Keratinocyte (primary cell): ENCODE results near the gene WFDC1. TPM values are rescaled to one million over a fixed set of nuclear protein-coding genes. Genes with fewer than 3 reads are reported as not detected.

Experiments
- DNase-seq: peaks from one replicate; pipeline ENCODE4 v3.0.0-alpha.2; 2011; ENCODE audit warnings: low read depth, missing footprints, low spot score
- FAIRE-seq: peaks from 2 replicates; lab custom pipeline; 2011; peaks lifted over from hg19 to GRCh38; lab: Jason Lieb, UNC
- H2AFZ ChIP-seq: 2 replicates; pipeline ENCODE4 v1.6.0; 2012; ENCODE audit warnings: low read length, control low read depth, inconsistent platforms; ENCODE audit not compliant: control insufficient read depth
- H3K27ac ChIP-seq: 2 replicates; pipeline ENCODE4 v1.5.1; 2011; ENCODE audit warnings: low read length; ENCODE audit not compliant: control insufficient read depth, insufficient read depth
- H3K27me3 ChIP-seq: 3 replicates; pipeline ENCODE4 v1.6.0; 2011; ENCODE audit warnings: low read length; ENCODE audit not compliant: control insufficient read depth, insufficient read depth; ENCODE audit errors: extremely low read depth
- H3K36me3 ChIP-seq, 2 experiments: 2 replicates in 1 of 2; 3 replicates in 1 of 2; pipeline ENCODE4 v1.5.1; 2011; ENCODE audit warnings: low read length in 2 of 2, mild to moderate bottlenecking in 1 of 2; ENCODE audit not compliant: control insufficient read depth in 2 of 2, insufficient read depth in 2 of 2; ENCODE audit errors: extremely low read depth in 1 of 2
- H3K4me1 ChIP-seq: 3 replicates; pipeline ENCODE4 v1.5.1; 2011; ENCODE audit warnings: low read length; ENCODE audit not compliant: control insufficient read depth, insufficient read depth; ENCODE audit errors: extremely low read depth
- H3K4me2 ChIP-seq: 3 replicates; pipeline ENCODE4 v1.6.0; 2011; ENCODE audit warnings: low read depth, low read length; ENCODE audit not compliant: control insufficient read depth, insufficient read depth; ENCODE audit errors: extremely low read depth
- H3K4me3 ChIP-seq, 3 experiments: fragments of 200-600 bp in 1 of 3; sonication (generic) in 1 of 3; 2 replicates in 2 of 3; 3 replicates in 1 of 3; pipeline ENCODE4 v1.5.1; 2011 to 2016; ENCODE audit warnings: low read length in 3 of 3, mild to moderate bottlenecking in 3 of 3, control low read depth in 2 of 3, inconsistent platforms in 1 of 3, low read depth in 1 of 3, mixed read lengths in 1 of 3, mixed run types in 1 of 3, moderate library complexity in 1 of 3; ENCODE audit not compliant: control insufficient read depth in 2 of 3, insufficient read depth in 2 of 3; ENCODE audit errors: extremely low read depth in 1 of 3
- H3K79me2 ChIP-seq: 2 replicates; pipeline ENCODE4 v1.6.0; 2012; ENCODE audit warnings: low read length; ENCODE audit not compliant: control insufficient read depth, insufficient read depth
- H3K9ac ChIP-seq: 3 replicates; pipeline ENCODE4 v1.6.0; 2011; ENCODE audit warnings: low read length; ENCODE audit not compliant: control insufficient read depth, insufficient read depth; ENCODE audit errors: extremely low read depth
- H3K9me1 ChIP-seq: 3 replicates; pipeline ENCODE4 v1.6.0; 2011; ENCODE audit warnings: low read length; ENCODE audit not compliant: control insufficient read depth, insufficient read depth; ENCODE audit errors: extremely low read depth
- H3K9me3 ChIP-seq: 2 replicates; pipeline ENCODE4 v1.5.1; 2012; ENCODE audit warnings: low read depth, low read length; ENCODE audit not compliant: control insufficient read depth
- H4K20me1 ChIP-seq: 3 replicates; pipeline ENCODE4 v1.6.0; 2011; ENCODE audit warnings: low read length; ENCODE audit not compliant: control insufficient read depth, insufficient read depth; ENCODE audit errors: extremely low read depth
- CTCF ChIP-seq, 3 experiments: IDR thresholded peaks in 1 of 3; conservative IDR thresholded peaks in 1 of 3; optimal IDR thresholded peaks in 1 of 3; 2 replicates in 2 of 3; 3 replicates in 1 of 3; pipeline versions ENCODE3 to v1.5.1; 2011; ENCODE audit warnings: low read length in 3 of 3, mild to moderate bottlenecking in 3 of 3, moderate library complexity in 2 of 3, control low read depth in 1 of 3, inconsistent platforms in 1 of 3; ENCODE audit not compliant: insufficient read depth in 2 of 3; ENCODE audit errors: extremely low read depth in 1 of 3
- EZH2 ChIP-seq: IDR thresholded peaks from one replicate; pipeline ENCODE4 v1.6.1; 2012; ENCODE audit warnings: inconsistent platforms, mild to moderate bottlenecking, low read length, moderate library complexity
- dilution Hi-C: fragments of 300-500 bp; cut with MboI; formaldehyde crosslinking; loops from one replicate; pipeline ENCODE4 v1.7.0; 2020; ENCODE audit warnings: low sequenced_read_pairs; ENCODE audit not compliant: extremely low pct_ligation_motif_present
- polyA plus RNA-seq, 5 experiments: library from polyadenylated mRNA; depleted of rRNA in 3 of 5; stranded (reverse) in 3 of 5; stranded (forward) in 1 of 5; unstranded in 1 of 5; fragments of >200 nt; gene quantifications; 1 replicate in 1 of 5; 2 replicates in 3 of 5; 3 replicates in 1 of 5; pipeline versions ENCODE4 v1.2.1 to v1.2.3, GENCODE V29; 2011 to 2012; ENCODE audit warnings: missing spikeins in 2 of 5, low read depth in 1 of 5, low replicate concordance in 1 of 5

The WFDC1 gene
- polyA plus RNA-seq, 1 donor (not counting 4 experiments of a cell fraction or from before 2014, with no cell fraction given), result not detected

GRCh38 chr16:84327926-84328505 lies 33.3 kb downstream of the WFDC1 start:
- Histone ChIP-seq H3K36me3 (no peaks in the 10 kb centered on the region), H3K9me1 (no peaks in the 10 kb centered on the region), H3K27ac (no peak overlapping the region), H3K4me2 (no peak overlapping the region), H4K20me1 (no peaks in the 10 kb centered on the region), H3K9me3 (no peaks in the 10 kb centered on the region), H2AFZ (no peak overlapping the region), H3K27me3 (peaks cover 4% of the 10 kb centered on the region), H3K79me2 (no peaks in the 10 kb centered on the region), H3K4me3 (no peak overlapping the region), H3K9ac (no peak overlapping the region), H3K4me1 (peaks cover 8% of the 10 kb centered on the region)
- FAIRE-seq (no peak), DNase-seq (no peak)
- dilution Hi-C loops, result no loop called here
- TF ChIP-seq CTCF (optimal IDR thresholded peaks at IDR 0.05 in 1 of 3, IDR thresholded peaks at IDR 0.05 in 1 of 3, conservative IDR thresholded peaks at IDR 0.05 in 1 of 3; ENCODE audit: extremely low read depth in 1 of 3, insufficient read depth in 2 of 3, low read length in 3 of 3), result no peak
- TF ChIP-seq EZH2, result no peak

- H3K27me3 ChIP-seq, result peaks cover 4% of the 10 kb centered on the region
- dilution Hi-C loops, result no loop called here
- no peak overlapping the region for H3K9ac ChIP-seq
- no peaks in the 10 kb centered on the region for H3K9me1 ChIP-seq
- no peak overlapping the region for H3K4me3 ChIP-seq
- no peak for TF ChIP-seq CTCF (optimal IDR thresholded peaks at IDR 0.05 in 1 of 3, IDR thresholded peaks at IDR 0.05 in 1 of 3, conservative IDR thresholded peaks at IDR 0.05 in 1 of 3; ENCODE audit: extremely low read depth in 1 of 3, insufficient read depth in 2 of 3, low read length in 3 of 3)
- TF ChIP-seq EZH2, result no peak
- H2AFZ ChIP-seq, result no peak overlapping the region
- no peak overlapping the region for H3K27ac ChIP-seq
- H3K79me2 ChIP-seq, result no peaks in the 10 kb centered on the region
- DNase-seq (no peak), FAIRE-seq (no peak)
- H3K4me2 ChIP-seq, result no peak overlapping the region
- no peaks in the 10 kb centered on the region for H3K36me3 ChIP-seq
- peaks cover 8% of the 10 kb centered on the region for H3K4me1 ChIP-seq
- no peaks in the 10 kb centered on the region for H3K9me3 ChIP-seq
- no peaks in the 10 kb centered on the region for H4K20me1 ChIP-seq
These were observed 34.3 kb downstream of the WFDC1 start for GRCh38 chr16:84329016-84329415.
